Measurements from ENCODE around the gene SQSTM1.

DNA sequence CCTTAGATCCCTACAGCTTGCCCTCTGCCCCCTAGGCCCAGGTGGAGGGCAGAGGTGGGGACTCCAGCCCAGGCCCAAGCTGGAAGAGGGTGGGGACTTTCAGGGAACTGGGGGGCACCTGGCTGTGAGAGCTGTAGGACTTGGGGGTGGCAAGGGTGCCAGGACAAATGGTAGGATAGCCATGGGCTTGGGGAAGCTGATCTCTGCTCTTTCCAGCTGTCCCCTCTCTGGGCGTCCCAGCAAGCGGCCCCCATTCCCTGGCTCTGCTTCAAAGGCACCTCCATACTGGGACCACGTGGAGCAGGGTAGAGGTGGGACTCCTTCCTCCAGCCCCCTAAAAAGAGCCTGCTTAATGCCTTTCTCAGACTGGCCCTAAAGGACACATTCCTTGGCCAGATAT lies 26.5 kb upstream of the SQSTM1 start:
- TF ChIP-seq EZH2phosphoT487 (IDR thresholded peaks at IDR 0.05; ENCODE audit: borderline replicate concordance, low read length) (no peak), EZH2 (IDR thresholded peaks at IDR 0.05; ENCODE audit: low read length, unreplicated experiment) (no peak)
- TF ChIP-seq, protein P1, sequence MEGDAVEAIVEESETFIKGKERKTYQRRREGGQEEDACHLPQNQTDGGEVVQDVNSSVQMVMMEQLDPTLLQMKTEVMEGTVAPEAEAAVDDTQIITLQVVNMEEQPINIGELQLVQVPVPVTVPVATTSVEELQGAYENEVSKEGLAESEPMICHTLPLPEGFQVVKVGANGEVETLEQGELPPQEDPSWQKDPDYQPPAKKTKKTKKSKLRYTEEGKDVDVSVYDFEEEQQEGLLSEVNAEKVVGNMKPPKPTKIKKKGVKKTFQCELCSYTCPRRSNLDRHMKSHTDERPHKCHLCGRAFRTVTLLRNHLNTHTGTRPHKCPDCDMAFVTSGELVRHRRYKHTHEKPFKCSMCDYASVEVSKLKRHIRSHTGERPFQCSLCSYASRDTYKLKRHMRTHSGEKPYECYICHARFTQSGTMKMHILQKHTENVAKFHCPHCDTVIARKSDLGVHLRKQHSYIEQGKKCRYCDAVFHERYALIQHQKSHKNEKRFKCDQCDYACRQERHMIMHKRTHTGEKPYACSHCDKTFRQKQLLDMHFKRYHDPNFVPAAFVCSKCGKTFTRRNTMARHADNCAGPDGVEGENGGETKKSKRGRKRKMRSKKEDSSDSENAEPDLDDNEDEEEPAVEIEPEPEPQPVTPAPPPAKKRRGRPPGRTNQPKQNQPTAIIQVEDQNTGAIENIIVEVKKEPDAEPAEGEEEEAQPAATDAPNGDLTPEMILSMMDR (conservative IDR thresholded peaks at IDR 0.05; ENCODE audit: low read depth, low read length): no peak

Measured in PC-3 (cell line).